ENCODE results near the gene ENTR1.
"Not testable (repeated sequence)": the region's sequence is repeated elsewhere in the genome, so short reads cannot be mapped to it uniquely, and the experiment has no call there.

DNA sequence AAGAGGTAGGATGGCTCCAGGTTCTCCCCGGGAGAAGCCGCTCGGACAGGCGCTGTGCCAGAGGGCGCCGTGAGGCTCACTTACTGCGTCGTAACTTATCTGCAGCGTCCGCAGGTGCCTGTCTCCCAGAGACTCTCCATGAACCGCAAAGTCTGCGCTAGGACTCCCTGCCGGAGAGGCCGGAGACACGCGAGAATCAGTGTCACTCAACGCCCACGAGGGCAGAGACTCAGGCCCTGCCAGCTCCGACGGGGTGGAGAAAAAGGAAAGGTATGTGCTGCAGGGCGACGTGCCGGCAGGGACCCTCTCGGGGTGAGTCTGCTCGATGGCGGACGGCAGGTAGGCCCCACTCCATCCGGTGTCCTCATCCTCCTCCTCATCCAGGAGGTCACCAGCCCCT, 3.4 kb downstream of the ENTR1 start:
- TF ChIP-seq REST (IDR thresholded peaks at IDR 0.05; ENCODE audit: borderline replicate concordance); EP300 (conservative IDR thresholded peaks at IDR 0.05; ENCODE audit: poor library complexity, severe bottlenecking); EZH2 (IDR thresholded peaks at IDR 0.05; ENCODE audit: borderline replicate concordance, insufficient read depth, low read length, poor library complexity, severe bottlenecking); TAF1 (IDR thresholded peaks at IDR 0.05; ENCODE audit: low read depth); RAD21 (conservative IDR thresholded peaks at IDR 0.05); POLR2AphosphoS5 (IDR thresholded peaks at IDR 0.05); MXI1 (conservative IDR thresholded peaks at IDR 0.05; ENCODE audit: poor library complexity, severe bottlenecking); SMC3 (conservative IDR thresholded peaks at IDR 0.05; ENCODE audit: poor library complexity): not testable (repeated sequence)
- TF ChIP-seq, protein P1, sequence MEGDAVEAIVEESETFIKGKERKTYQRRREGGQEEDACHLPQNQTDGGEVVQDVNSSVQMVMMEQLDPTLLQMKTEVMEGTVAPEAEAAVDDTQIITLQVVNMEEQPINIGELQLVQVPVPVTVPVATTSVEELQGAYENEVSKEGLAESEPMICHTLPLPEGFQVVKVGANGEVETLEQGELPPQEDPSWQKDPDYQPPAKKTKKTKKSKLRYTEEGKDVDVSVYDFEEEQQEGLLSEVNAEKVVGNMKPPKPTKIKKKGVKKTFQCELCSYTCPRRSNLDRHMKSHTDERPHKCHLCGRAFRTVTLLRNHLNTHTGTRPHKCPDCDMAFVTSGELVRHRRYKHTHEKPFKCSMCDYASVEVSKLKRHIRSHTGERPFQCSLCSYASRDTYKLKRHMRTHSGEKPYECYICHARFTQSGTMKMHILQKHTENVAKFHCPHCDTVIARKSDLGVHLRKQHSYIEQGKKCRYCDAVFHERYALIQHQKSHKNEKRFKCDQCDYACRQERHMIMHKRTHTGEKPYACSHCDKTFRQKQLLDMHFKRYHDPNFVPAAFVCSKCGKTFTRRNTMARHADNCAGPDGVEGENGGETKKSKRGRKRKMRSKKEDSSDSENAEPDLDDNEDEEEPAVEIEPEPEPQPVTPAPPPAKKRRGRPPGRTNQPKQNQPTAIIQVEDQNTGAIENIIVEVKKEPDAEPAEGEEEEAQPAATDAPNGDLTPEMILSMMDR (IDR thresholded peaks at IDR 0.05; ENCODE audit: poor library complexity, severe bottlenecking), result not testable (repeated sequence)

All from neural cell (in vitro differentiated cells).